Measurements from ENCODE around the gene LEFTY2.
A peak's percentile ranks its signal among the peaks of the same experiment; 100 is the strongest.

LEFTY2 gene

GRCh38 chr1:225914947-225915346, 26.1 kb downstream of the LEFTY2 start:
- peaks cover 9% of the 10 kb centered on the region; the same call in 1 of the 2 replicates for H3K4me1 ChIP-seq (ENCODE audit: insufficient read depth, low read length)
- no peak overlapping the region for H3K4me3 ChIP-seq (ENCODE audit: low read length)
- peaks cover 12% of the 10 kb centered on the region for H3K27me3 ChIP-seq (ENCODE audit: insufficient read depth, low read length)
- peaks cover 27% of the 10 kb centered on the region for H3K36me3 ChIP-seq (ENCODE audit: insufficient read depth, low read length)
- no peak overlapping the region for H3K27ac ChIP-seq (ENCODE audit: low read depth, low read length)
- H3K9me3 ChIP-seq (ENCODE audit: insufficient read depth, low read depth, low read length): no peaks in the 10 kb centered on the region
- WGBS: 85% methylated on average over 4 of the region's 6 CpGs
- H3K9ac ChIP-seq (ENCODE audit: low read depth, low read length): no peak overlapping the region

GRCh38 chr1:225914391-225914790, 26.6 kb downstream of the LEFTY2 start:
- Histone ChIP-seq H3K27me3 (ENCODE audit: insufficient read depth, low read length) (peaks cover 12% of the 10 kb centered on the region), H3K9me3 (ENCODE audit: insufficient read depth, low read depth, low read length) (no peaks in the 10 kb centered on the region), H3K9ac (ENCODE audit: low read depth, low read length) (no peak overlapping the region; the same call in 1 of the 2 replicates), H3K36me3 (ENCODE audit: insufficient read depth, low read length) (peaks cover 22% of the 10 kb centered on the region), H3K4me1 (ENCODE audit: insufficient read depth, low read length) (peaks cover 9% of the 10 kb centered on the region; the same call in 1 of the 2 replicates), H3K27ac (ENCODE audit: low read depth, low read length) (no peak overlapping the region), H3K4me3 (ENCODE audit: low read length) (no peak overlapping the region)
- WGBS: 93% methylated on average over 6 of the region's 6 CpGs

- Histone ChIP-seq H3K27me3 (ENCODE audit: insufficient read depth, low read length) (peaks cover 12% of the 10 kb centered on the region), H3K9ac (ENCODE audit: low read depth, low read length) (no peak overlapping the region), H3K4me3 (ENCODE audit: low read length) (peak overlapping the region; percentile 24; the same call in 1 of the 2 replicates), H3K36me3 (ENCODE audit: insufficient read depth, low read length) (no peaks in the 10 kb centered on the region), H3K4me1 (ENCODE audit: insufficient read depth, low read length) (peaks cover 9% of the 10 kb centered on the region; the same call in 1 of the 2 replicates), H3K27ac (ENCODE audit: low read depth, low read length) (no peak overlapping the region), H3K9me3 (ENCODE audit: insufficient read depth, low read depth, low read length) (no peaks in the 10 kb centered on the region)
- 36% methylated on average over 53 of the region's 53 CpGs for WGBS
These were observed 29.6 kb downstream of the LEFTY2 start for GRCh38 chr1:225911191-225912130.

- peaks cover 9% of the 10 kb centered on the region; the same call in 1 of the 2 replicates for H3K4me1 ChIP-seq (ENCODE audit: insufficient read depth, low read length)
- no peak overlapping the region for H3K9ac ChIP-seq (ENCODE audit: low read depth, low read length)
- 94% methylated on average over 1 of the region's 1 CpG for WGBS
- H3K27me3 ChIP-seq (ENCODE audit: insufficient read depth, low read length): peaks cover 12% of the 10 kb centered on the region
- H3K9me3 ChIP-seq (ENCODE audit: insufficient read depth, low read depth, low read length): no peaks in the 10 kb centered on the region
- H3K4me3 ChIP-seq (ENCODE audit: low read length): no peak overlapping the region
- H3K27ac ChIP-seq (ENCODE audit: low read depth, low read length): no peak overlapping the region
- no peaks in the 10 kb centered on the region for H3K36me3 ChIP-seq (ENCODE audit: insufficient read depth, low read length)
These were observed 31.5 kb downstream of the LEFTY2 start for GRCh38 chr1:225909477-225909876.

GRCh38 chr1:225908773-225909172, 32.2 kb downstream of the LEFTY2 start:
- no peaks in the 10 kb centered on the region for H3K36me3 ChIP-seq (ENCODE audit: insufficient read depth, low read length)
- WGBS: 94% methylated on average over 1 of the region's 2 CpGs
- H3K27me3 ChIP-seq (ENCODE audit: insufficient read depth, low read length): peaks cover 12% of the 10 kb centered on the region
- no peak overlapping the region for H3K27ac ChIP-seq (ENCODE audit: low read depth, low read length)
- peaks cover 9% of the 10 kb centered on the region; the same call in 1 of the 2 replicates for H3K4me1 ChIP-seq (ENCODE audit: insufficient read depth, low read length)
- no peak overlapping the region for H3K9ac ChIP-seq (ENCODE audit: low read depth, low read length)
- no peak overlapping the region for H3K4me3 ChIP-seq (ENCODE audit: low read length)
- H3K9me3 ChIP-seq (ENCODE audit: insufficient read depth, low read depth, low read length): no peaks in the 10 kb centered on the region

GRCh38 chr1:225908013-225908640, 32.9 kb downstream of the LEFTY2 start:
- WGBS: 92% methylated on average over 5 of the region's 5 CpGs
- Histone ChIP-seq H3K4me1 (ENCODE audit: insufficient read depth, low read length) (peaks cover 9% of the 10 kb centered on the region; the same call in 1 of the 2 replicates), H3K9me3 (ENCODE audit: insufficient read depth, low read depth, low read length) (no peaks in the 10 kb centered on the region), H3K4me3 (ENCODE audit: low read length) (no peak overlapping the region), H3K9ac (ENCODE audit: low read depth, low read length) (no peak overlapping the region), H3K36me3 (ENCODE audit: insufficient read depth, low read length) (no peaks in the 10 kb centered on the region), H3K27ac (ENCODE audit: low read depth, low read length) (no peak overlapping the region), H3K27me3 (ENCODE audit: insufficient read depth, low read length) (peaks cover 12% of the 10 kb centered on the region)

GRCh38 chr1:225907341-225907740, 33.7 kb downstream of the LEFTY2 start:
- Histone ChIP-seq H3K27ac (ENCODE audit: low read depth, low read length) (no peak overlapping the region), H3K9me3 (ENCODE audit: insufficient read depth, low read depth, low read length) (no peaks in the 10 kb centered on the region), H3K4me3 (ENCODE audit: low read length) (no peak overlapping the region), H3K4me1 (ENCODE audit: insufficient read depth, low read length) (peaks cover 9% of the 10 kb centered on the region; the same call in 1 of the 2 replicates), H3K36me3 (ENCODE audit: insufficient read depth, low read length) (no peaks in the 10 kb centered on the region), H3K27me3 (ENCODE audit: insufficient read depth, low read length) (peaks cover 12% of the 10 kb centered on the region), H3K9ac (ENCODE audit: low read depth, low read length) (no peak overlapping the region)
- 89% methylated on average over 7 of the region's 7 CpGs for WGBS

- H3K27ac ChIP-seq (ENCODE audit: low read depth, low read length): no peak overlapping the region
- H3K9me3 ChIP-seq (ENCODE audit: insufficient read depth, low read depth, low read length): no peaks in the 10 kb centered on the region
- H3K4me1 ChIP-seq (ENCODE audit: insufficient read depth, low read length): peaks cover 5% of the 10 kb centered on the region; the same call in 1 of the 2 replicates
- peaks cover 6% of the 10 kb centered on the region for H3K27me3 ChIP-seq (ENCODE audit: insufficient read depth, low read length)
- WGBS: 97% methylated on average over 6 of the region's 6 CpGs
- no peaks in the 10 kb centered on the region for H3K36me3 ChIP-seq (ENCODE audit: insufficient read depth, low read length)
- H3K9ac ChIP-seq (ENCODE audit: low read depth, low read length): no peak overlapping the region
- H3K4me3 ChIP-seq (ENCODE audit: low read length): no peak overlapping the region
These were observed 34.6 kb downstream of the LEFTY2 start for GRCh38 chr1:225906467-225906866.

GRCh38 chr1:225903623-225904022, 37.4 kb downstream of the LEFTY2 start:
- H3K4me1 ChIP-seq (ENCODE audit: insufficient read depth, low read length): peaks cover 12% of the 10 kb centered on the region
- H3K4me3 ChIP-seq (ENCODE audit: low read length): no peak overlapping the region
- no peaks in the 10 kb centered on the region; the same call in 1 of the 2 replicates for H3K27me3 ChIP-seq (ENCODE audit: insufficient read depth, low read length)
- H3K27ac ChIP-seq (ENCODE audit: low read depth, low read length): no peak overlapping the region
- 85% methylated on average over 4 of the region's 4 CpGs for WGBS
- no peaks in the 10 kb centered on the region for H3K36me3 ChIP-seq (ENCODE audit: insufficient read depth, low read length)
- no peaks in the 10 kb centered on the region for H3K9me3 ChIP-seq (ENCODE audit: insufficient read depth, low read depth, low read length)
- no peak overlapping the region for H3K9ac ChIP-seq (ENCODE audit: low read depth, low read length)

- H3K27ac ChIP-seq (ENCODE audit: low read depth, low read length): peak overlapping the region; percentile 88
- H3K27me3 ChIP-seq (ENCODE audit: insufficient read depth, low read length): no peaks in the 10 kb centered on the region; the same call in 1 of the 2 replicates
- H3K4me1 ChIP-seq (ENCODE audit: insufficient read depth, low read length): peaks cover 29% of the 10 kb centered on the region
- 4% methylated on average over 4 of the region's 4 CpGs for WGBS
- no peaks in the 10 kb centered on the region for H3K9me3 ChIP-seq (ENCODE audit: insufficient read depth, low read depth, low read length)
- peak overlapping the region; percentile 13; the same call in 1 of the 2 replicates for H3K4me3 ChIP-seq (ENCODE audit: low read length)
- peak overlapping the region; percentile 69 for H3K9ac ChIP-seq (ENCODE audit: low read depth, low read length)
- no peaks in the 10 kb centered on the region for H3K36me3 ChIP-seq (ENCODE audit: insufficient read depth, low read length)
These were observed 41.7 kb downstream of the LEFTY2 start for GRCh38 chr1:225899044-225899925.

Data from HUES64 (cell line).